ENCODE results near the gene CNOT8. TPM values are rescaled to one million over a fixed set of nuclear protein-coding genes. Genes with fewer than 3 reads are reported as not detected.

Gene CNOT8
- total and polyA plus RNA-seq, 7 donors: 51.6 to 80.6 (median 53.5) TPM

DNA sequence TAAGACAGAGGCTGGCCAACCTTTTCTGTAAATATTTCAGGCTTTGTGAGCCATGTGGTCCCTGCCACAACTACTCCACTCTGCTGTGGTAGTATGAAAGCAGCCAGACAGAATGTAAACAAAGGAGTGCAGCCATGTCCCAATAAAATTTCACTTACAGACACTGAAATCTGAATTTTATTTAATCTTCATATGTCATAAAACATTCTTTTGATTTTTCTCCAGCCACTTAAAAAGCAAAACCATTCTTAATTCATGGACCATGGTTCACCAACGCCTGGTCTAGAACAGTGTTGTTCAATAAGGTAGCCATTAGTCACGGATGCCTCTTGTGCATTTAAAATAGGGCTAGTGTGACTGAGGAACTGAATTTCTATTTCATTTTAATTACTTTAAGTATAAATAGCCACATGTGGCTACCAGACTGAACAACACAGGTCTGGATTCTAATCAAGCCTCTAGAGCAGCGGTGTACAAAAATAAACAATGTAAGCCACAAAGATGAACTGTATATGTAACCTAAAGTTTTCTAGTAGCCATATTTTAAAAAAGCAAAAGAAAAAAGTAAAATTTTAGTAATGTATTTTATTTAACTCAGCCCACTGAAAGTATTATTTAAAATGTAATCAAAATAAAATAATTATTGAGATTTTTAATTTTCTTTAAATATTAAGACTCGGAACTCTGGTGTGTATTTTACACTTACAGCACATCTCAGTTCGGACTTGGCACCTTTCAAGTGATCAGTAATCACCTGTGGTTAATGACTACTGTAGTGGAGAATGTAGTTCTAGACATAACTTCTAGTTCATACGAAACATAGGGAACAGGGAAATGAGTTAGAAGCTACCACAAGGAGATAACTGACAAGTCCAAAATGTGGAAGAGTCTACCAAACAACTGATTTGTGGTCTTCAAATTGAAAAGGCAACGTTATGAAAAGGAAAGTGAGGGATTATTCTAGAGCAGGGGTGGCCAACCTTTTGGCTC lies 65.3 kb downstream of the CNOT8 start:
- 83 to 90% methylated on average over 7 of the region's 7 CpGs for WGBS, 2 donors
- Histone ChIP-seq H3K4me1 (no peaks in the 10 kb centered on the region), H3K4me3 (no peak overlapping the region), H3K27me3 (no peaks in the 10 kb centered on the region), H3K36me3 (peaks cover 9 to 94% (median 39%) of the 10 kb centered on the region in 4 donors), H3K9me3 (no peaks in the 10 kb centered on the region), H3K27ac (no peak overlapping the region)
- no peak for TF ChIP-seq EP300 (IDR thresholded peaks at IDR 0.05)
- TF ChIP-seq POLR2AphosphoS5 (IDR thresholded peaks at IDR 0.05): no peak
- TF ChIP-seq POLR2A (IDR thresholded peaks at IDR 0.05): no peak
- TF ChIP-seq, protein P1, sequence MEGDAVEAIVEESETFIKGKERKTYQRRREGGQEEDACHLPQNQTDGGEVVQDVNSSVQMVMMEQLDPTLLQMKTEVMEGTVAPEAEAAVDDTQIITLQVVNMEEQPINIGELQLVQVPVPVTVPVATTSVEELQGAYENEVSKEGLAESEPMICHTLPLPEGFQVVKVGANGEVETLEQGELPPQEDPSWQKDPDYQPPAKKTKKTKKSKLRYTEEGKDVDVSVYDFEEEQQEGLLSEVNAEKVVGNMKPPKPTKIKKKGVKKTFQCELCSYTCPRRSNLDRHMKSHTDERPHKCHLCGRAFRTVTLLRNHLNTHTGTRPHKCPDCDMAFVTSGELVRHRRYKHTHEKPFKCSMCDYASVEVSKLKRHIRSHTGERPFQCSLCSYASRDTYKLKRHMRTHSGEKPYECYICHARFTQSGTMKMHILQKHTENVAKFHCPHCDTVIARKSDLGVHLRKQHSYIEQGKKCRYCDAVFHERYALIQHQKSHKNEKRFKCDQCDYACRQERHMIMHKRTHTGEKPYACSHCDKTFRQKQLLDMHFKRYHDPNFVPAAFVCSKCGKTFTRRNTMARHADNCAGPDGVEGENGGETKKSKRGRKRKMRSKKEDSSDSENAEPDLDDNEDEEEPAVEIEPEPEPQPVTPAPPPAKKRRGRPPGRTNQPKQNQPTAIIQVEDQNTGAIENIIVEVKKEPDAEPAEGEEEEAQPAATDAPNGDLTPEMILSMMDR (IDR thresholded peaks at IDR 0.05): no peak
- DNase-seq: no peak
- intact Hi-C loops (cut with DNase I): loop anchor here (10.0 kb wide), 1 partner anchor 469 kb away; no protein-coding TSS in a partner anchor

Small RNA genes within 50 kb of the gene (small RNA-seq; reads per million reads assigned to genes)
- gene MIR378H: 0 reads per million in 3 donors

Other genes with a start within 250 kb of the CNOT8 start
- gene LARP1, start 103.2 kb upstream of the CNOT8 start, total RNA-seq: 10 to 100 TPM; 47.4 to 97.8 (median 55.6) TPM
- 10 to 100 TPM; 10.2 to 68.2 (median 15.5) TPM for gene LARP1, start 103.2 kb upstream of the CNOT8 start, polyA plus RNA-seq
- gene FAXDC2, start 8.0 kb upstream of the CNOT8 start, total RNA-seq: 100 to 1,000 TPM in 1 of 4 donors, 10 to 100 TPM in 3; 67.3 to 118 (median 90.6) TPM
- 10 to 100 TPM; 13.3 to 30.0 (median 19.4) TPM for gene FAXDC2, start 8.0 kb upstream of the CNOT8 start, polyA plus RNA-seq
- gene GEMIN5, start 79.6 kb downstream of the CNOT8 start, total RNA-seq: 10 to 100 TPM; 12.2 to 15.2 (median 14.2) TPM
- 1 to 10 TPM in 2 of 3 donors, under 1 TPM in 1; 0.92 to 5.9 (median 1.8) TPM for gene GEMIN5, start 79.6 kb downstream of the CNOT8 start, polyA plus RNA-seq
- 10 to 100 TPM; 13.8 to 40.0 (median 26.5) TPM for gene MRPL22, start 82.4 kb downstream of the CNOT8 start, total RNA-seq
- gene MRPL22, start 82.4 kb downstream of the CNOT8 start, polyA plus RNA-seq: 10 to 100 TPM; 53.5 to 73.1 (median 55.1) TPM
- gene KIF4B, start 155.1 kb downstream of the CNOT8 start, total RNA-seq: under 1 TPM in 1 of 4 donors, not detected in 3; 0.16 TPM
- gene KIF4B, start 155.1 kb downstream of the CNOT8 start, polyA plus RNA-seq: under 1 TPM in 1 of 3 donors, not detected in 2; 0.01 TPM

Measured in sigmoid colon (tissue), 7 donors.